ENCODE data around the gene PIK3R5.

The PIK3R5 gene

GRCh38 chr17:8954339-8954738, 11.2 kb downstream of the PIK3R5 start:
- TF ChIP-seq CTCF (IDR thresholded peaks at IDR 0.05; ENCODE audit: borderline replicate concordance, control extremely low read depth, extremely low read depth, insufficient read depth, missing control alignments) = no peak
- in situ Hi-C loops (cut with MboI; ENCODE audit: low sequenced_read_pairs, unreplicated experiment) = no loop called here
- DNase-seq (ENCODE audit: low spot score) = peak; percentile 50

GRCh38 chr17:8953156-8953885, 12.2 kb downstream of the PIK3R5 start:
- DNase-seq (ENCODE audit: low spot score) = no peak
- in situ Hi-C loops (cut with MboI; ENCODE audit: low sequenced_read_pairs, unreplicated experiment) = no loop called here
- no peak for TF ChIP-seq CTCF (IDR thresholded peaks at IDR 0.05; ENCODE audit: borderline replicate concordance, control extremely low read depth, extremely low read depth, insufficient read depth, missing control alignments)

DNA sequence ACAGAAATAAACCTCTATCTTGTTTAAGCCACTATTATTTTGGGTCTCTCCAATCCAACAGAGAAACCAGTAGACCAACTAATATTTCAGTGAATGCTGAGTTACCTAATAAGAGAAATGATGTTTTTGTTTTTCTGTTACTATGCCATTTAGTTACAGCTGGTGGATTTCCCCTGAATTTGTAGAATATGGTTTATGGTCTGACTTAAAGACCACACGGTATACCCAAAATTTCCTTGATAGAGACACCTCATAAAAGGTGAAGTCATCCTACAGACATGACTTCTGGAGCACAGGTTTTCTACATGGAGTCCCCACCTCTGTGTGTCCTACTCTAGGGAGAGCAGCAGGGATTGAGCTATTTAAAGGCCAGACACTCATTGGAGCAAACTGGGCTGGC, 13.3 kb downstream of the PIK3R5 start:
- no peak for TF ChIP-seq CTCF (IDR thresholded peaks at IDR 0.05; ENCODE audit: borderline replicate concordance, control extremely low read depth, extremely low read depth, insufficient read depth, missing control alignments)
- no peak for DNase-seq (ENCODE audit: low spot score)
- in situ Hi-C loops (cut with MboI; ENCODE audit: low sequenced_read_pairs, unreplicated experiment) = no loop called here

- TF ChIP-seq CTCF (IDR thresholded peaks at IDR 0.05; ENCODE audit: borderline replicate concordance, control extremely low read depth, extremely low read depth, insufficient read depth, missing control alignments) = no peak
- DNase-seq (ENCODE audit: low spot score) = no peak
- in situ Hi-C loops (cut with MboI; ENCODE audit: low sequenced_read_pairs, unreplicated experiment) = no loop called here
These were observed 14.3 kb downstream of the PIK3R5 start for GRCh38 chr17:8951206-8951605.

- peak; percentile 54 for DNase-seq (ENCODE audit: low spot score)
- in situ Hi-C loops (cut with MboI; ENCODE audit: low sequenced_read_pairs, unreplicated experiment) = no loop called here
- no peak for TF ChIP-seq CTCF (IDR thresholded peaks at IDR 0.05; ENCODE audit: borderline replicate concordance, control extremely low read depth, extremely low read depth, insufficient read depth, missing control alignments)
These were observed 16.3 kb downstream of the PIK3R5 start for GRCh38 chr17:8949061-8949661.

DNA sequence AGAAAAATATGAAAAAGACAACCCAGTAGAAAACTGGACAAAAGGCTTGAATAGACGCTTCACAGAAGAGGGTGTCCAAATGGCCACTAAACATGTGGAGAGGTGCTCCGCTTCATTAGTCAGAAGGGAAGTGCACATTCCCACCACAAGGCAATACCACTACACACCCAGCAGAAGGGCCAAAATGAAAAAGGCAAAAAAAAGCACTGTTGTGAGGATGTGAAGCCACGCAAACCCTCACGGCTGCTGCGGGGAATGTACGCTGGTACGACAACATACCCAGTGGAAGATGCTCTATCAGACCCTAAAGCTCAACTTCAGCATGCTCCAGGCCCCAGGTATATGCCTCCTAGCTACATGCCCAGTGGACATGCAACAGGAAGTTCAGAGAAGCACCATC, 17.0 kb downstream of the PIK3R5 start:
- no peak for TF ChIP-seq CTCF (IDR thresholded peaks at IDR 0.05; ENCODE audit: borderline replicate concordance, control extremely low read depth, extremely low read depth, insufficient read depth, missing control alignments)
- in situ Hi-C loops (cut with MboI; ENCODE audit: low sequenced_read_pairs, unreplicated experiment) = no loop called here
- no peak for DNase-seq (ENCODE audit: low spot score)
